Psoas muscle (tissue), 8 donors: ENCODE measurements around the gene RNF157. TPM values are rescaled to one million over a fixed set of nuclear protein-coding genes. Genes with fewer than 3 reads are reported as not detected.

Experiments used
- ATAC-seq, 4 donors: fragments of 200-7000 bp; cut with Tn5 transposase; one replicate each; pipeline ENCODE4 v1.9.1; 2020; ENCODE audit warnings: moderate library complexity in 3 of 4, mild to moderate bottlenecking in 2 of 4
- DNase-seq, 2 donors: peaks; one replicate each; pipeline ENCODE4 v3.0.0-alpha.2; 2020
- H3K27ac ChIP-seq: fragments of 200-600 bp; one replicate; pipeline ENCODE4 v1.8.0; 2022
- H3K27me3 ChIP-seq, 3 donors: fragments of 200-600 bp in 1 of 3; one replicate each; pipeline versions ENCODE4 v1.6.1 to v1.8.0; 2013 to 2022; ENCODE audit warnings: low read length in 2 of 3, mild to moderate bottlenecking in 2 of 3, moderate library complexity in 1 of 3; ENCODE audit not compliant: insufficient read depth in 3 of 3
- H3K36me3 ChIP-seq, 2 donors: fragments of 200-600 bp in 1 of 2; one replicate each; pipeline versions ENCODE4 v1.6.1 to v1.8.0; 2013 to 2022; ENCODE audit warnings: low read depth in 1 of 2, mild to moderate bottlenecking in 1 of 2, moderate library complexity in 1 of 2; ENCODE audit not compliant: insufficient read depth in 1 of 2
- H3K4me1 ChIP-seq: fragments of 200-600 bp; one replicate; pipeline ENCODE4 v1.8.0; 2022
- H3K4me3 ChIP-seq: fragments of 200-600 bp; one replicate; pipeline ENCODE4 v1.8.0; 2022; ENCODE audit warnings: mild to moderate bottlenecking
- H3K9me3 ChIP-seq: fragments of 200-600 bp; one replicate; pipeline ENCODE4 v1.8.0; 2022
- CTCF ChIP-seq: fragments of 200-600 bp; IDR thresholded peaks from one replicate; pipeline ENCODE4 v1.8.0; 2022; ENCODE audit warnings: antibody characterized with exemption
- WGBS, 3 donors: extraction: QIAGEN DNeasy Blood & Tissue Kit; methylation state at CpG; one replicate each; pipeline versions ENCODE4 v1.1.6 to v1.1.7; 2013; 5-methylcytosine and 5-hydroxymethylcytosine counted together
- intact Hi-C, 2 donors: fragments of 100-400 bp; cut with DNase I; formaldehyde crosslinking; loops; one replicate each; pipeline versions ENCODE4 v1.11.0 to v1.14.2; 2022
- polyA plus RNA-seq, 3 donors: library from polyadenylated mRNA; stranded (reverse); fragments of 200-250 nt; gene quantifications; one replicate each; pipeline ENCODE4 v1.2.3, GENCODE V29; 2013
- total RNA-seq, 4 donors: library from RNA; stranded (reverse); fragmentation: NEBNext Ultra II Directional in 2 of 4; extraction: Animal tissue kit (Norgen Biotek cat#: 25700) in 2 of 4; gene quantifications; one replicate each; pipeline versions ENCODE4 v1.2.1 to v1.2.4, GENCODE V29; 2021 to 2023
- donor health status: healthy with polysubstance abuse.
- donor health status: DM: no; HTN: no; CAD: no; lungs with moderate emphysema.
- donor health status: Bipolar disorder and iron deficiency.
- donor health status: healthy.
- donor health status: DM: yes; HTN: yes; CAD: no.
- donor health status: DM: no; HTN: no; CAD: no.
- donor health status: DM: no; HTN: no; CAD: no.
- donor health status: DM: yes; HTN: yes; CAD: no.

RNF157 gene
- total and polyA plus RNA-seq, 7 donors: 14.9 to 90.1 (median 69.3) TPM

GRCh38 chr17:76137001-76137350, 103.3 kb downstream of the RNF157 start:
- Histone ChIP-seq H3K4me1 (peaks cover 11% of the 10 kb centered on the region), H3K36me3 (no peaks in the 10 kb centered on the region), H3K4me3 (no peak overlapping the region), H3K9me3 (no peaks in the 10 kb centered on the region), H3K27me3 (peaks cover 0 to 71% (median 27%) of the 10 kb centered on the region in 3 donors), H3K27ac (no peak overlapping the region)
- WGBS, 3 donors: 68 to 80% (median 73%) methylated on average over 5 to 7 of the region's 7 CpGs
- no peak for TF ChIP-seq CTCF
- DNase-seq (no peak), ATAC-seq (no peak)
- intact Hi-C loops: no loop called here

- H3K27ac ChIP-seq: no peak overlapping the region
- intact Hi-C loops: no loop called here
- no peak overlapping the region for H3K4me3 ChIP-seq
- peaks cover 7% of the 10 kb centered on the region for H3K4me1 ChIP-seq
- peaks cover 0 to 77% (median 27%) of the 10 kb centered on the region in 3 donors for H3K27me3 ChIP-seq
- 77 to 81% (median 79%) methylated on average over 16 of the region's 16 CpGs for WGBS, 3 donors
- H3K36me3 ChIP-seq: no peaks in the 10 kb centered on the region
- no peaks in the 10 kb centered on the region for H3K9me3 ChIP-seq
- DNase-seq: no peak
- TF ChIP-seq CTCF: no peak
- no peak for ATAC-seq
Observed at GRCh38 chr17:76136276-76137000, 103.9 kb downstream of the RNF157 start.

GRCh38 chr17:76135810-76136188, 104.5 kb downstream of the RNF157 start:
- no peaks in the 10 kb centered on the region for H3K36me3 ChIP-seq
- peaks cover 0 to 74% (median 29%) of the 10 kb centered on the region in 3 donors for H3K27me3 ChIP-seq
- no peak overlapping the region for H3K4me3 ChIP-seq
- TF ChIP-seq CTCF: no peak
- H3K4me1 ChIP-seq: peaks cover under 1% of the 10 kb centered on the region
- no peaks in the 10 kb centered on the region for H3K9me3 ChIP-seq
- intact Hi-C loops: no loop called here
- ATAC-seq (no peak), DNase-seq (no peak)
- WGBS, 3 donors: 68 to 79% (median 73%) methylated on average over 5 to 8 of the region's 8 CpGs
- no peak overlapping the region for H3K27ac ChIP-seq

GRCh38 chr17:76134911-76135809, 105.1 kb downstream of the RNF157 start:
- Histone ChIP-seq H3K9me3 (no peaks in the 10 kb centered on the region), H3K27me3 (peaks cover 0 to 68% (median 26%) of the 10 kb centered on the region in 3 donors), H3K36me3 (no peaks in the 10 kb centered on the region), H3K4me1 (no peaks in the 10 kb centered on the region), H3K27ac (no peak overlapping the region), H3K4me3 (no peak overlapping the region)
- DNase-seq (no peak), ATAC-seq (no peak)
- 53 to 57% (median 53%) methylated on average over 22 of the region's 22 CpGs for WGBS, 3 donors
- intact Hi-C loops: no loop called here
- no peak for TF ChIP-seq CTCF
